Breast epithelium (tissue), 3 donors: ENCODE data around the gene DNPEP.

ENCODE experiments used
- CTCF ChIP-seq, 3 donors: fragments of 450-650 bp; IDR thresholded peaks; one replicate each; pipeline ENCODE4 v1.5.1; 2016 to 2017; ENCODE audit warnings: antibody characterized with exemption in 3 of 3, mild to moderate bottlenecking in 3 of 3, moderate library complexity in 3 of 3
- POLR2AphosphoS5 ChIP-seq, 3 donors: sonication (generic); formaldehyde crosslinking; IDR thresholded peaks; one replicate each; pipeline ENCODE4 v1.6.1; 2017; ENCODE audit warnings: antibody characterized with exemption in 3 of 3

GRCh38 chr2:219331560-219332213 lies 56.0 kb downstream of the DNPEP start:
- no peak for TF ChIP-seq CTCF (IDR thresholded peaks at IDR 0.05)
- TF ChIP-seq POLR2AphosphoS5 (IDR thresholded peaks at IDR 0.05), result no peak
